Daoy (cell line): ENCODE results near the gene DIO1. TPM values are rescaled to one million over a fixed set of nuclear protein-coding genes. Genes with fewer than 3 reads are reported as not detected.
"Not testable (repeated sequence)": the region's sequence is repeated elsewhere in the genome, so short reads cannot be mapped to it uniquely, and the experiment has no call there.

Source experiments
- DNase-seq: peaks from one replicate; pipeline ENCODE4 v3.0.0-alpha.2; 2015; ENCODE audit warnings: low read depth
- total RNA-seq: library from RNA; depleted of rRNA; stranded (reverse); fragments of >200 nt; shearing (Covaris generic); gene quantifications from 2 replicates; pipeline ENCODE4 v1.2.3, GENCODE V29; 2014; rRNA removed

The DIO1 gene
- total RNA-seq: not detected in 2 replicates

GRCh38 chr1:53893999-53894636 lies at the start of gene DIO1:
Gene DIO1, plus strand, starts transcription at chr1:53894187. Its CDS starts 24 bp downstream, at chr1:53894211.
- DNase-seq: no peak

DNA sequence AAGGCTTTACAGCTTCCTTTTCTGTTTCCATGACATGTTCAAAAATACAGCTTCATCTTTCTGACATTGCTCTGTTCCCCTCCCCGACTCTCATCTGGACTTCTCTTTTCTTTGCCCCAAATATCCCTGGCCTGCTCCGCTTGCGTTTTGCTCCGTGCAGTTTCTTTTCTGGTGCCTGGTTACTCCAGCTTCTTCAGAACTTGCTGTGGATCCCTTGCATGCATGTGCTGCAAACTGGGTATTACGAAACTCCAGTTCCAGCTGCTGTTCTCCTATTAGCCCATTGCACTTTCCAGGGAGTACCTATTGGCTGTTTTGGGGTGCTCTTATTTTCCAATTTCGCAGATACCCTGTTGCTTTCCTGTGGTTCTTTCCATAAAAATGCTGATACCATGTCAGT lies 46.0 kb upstream of the DIO1 start:
- DNase-seq: no peak

GRCh38 chr1:53850082-53850673 lies 43.8 kb upstream of the DIO1 start:
- DNase-seq: no peak

- DNase-seq: no peak
Measured at GRCh38 chr1:53851571-53852285, 42.3 kb upstream of the DIO1 start.

GRCh38 chr1:53860967-53861411 lies 33.0 kb upstream of the DIO1 start:
- DNase-seq: peak; percentile 63

GRCh38 chr1:53862507-53862906 lies 31.5 kb upstream of the DIO1 start:
- DNase-seq: no peak

GRCh38 chr1:53868565-53868964 lies 25.4 kb upstream of the DIO1 start:
- DNase-seq: no peak

DNA sequence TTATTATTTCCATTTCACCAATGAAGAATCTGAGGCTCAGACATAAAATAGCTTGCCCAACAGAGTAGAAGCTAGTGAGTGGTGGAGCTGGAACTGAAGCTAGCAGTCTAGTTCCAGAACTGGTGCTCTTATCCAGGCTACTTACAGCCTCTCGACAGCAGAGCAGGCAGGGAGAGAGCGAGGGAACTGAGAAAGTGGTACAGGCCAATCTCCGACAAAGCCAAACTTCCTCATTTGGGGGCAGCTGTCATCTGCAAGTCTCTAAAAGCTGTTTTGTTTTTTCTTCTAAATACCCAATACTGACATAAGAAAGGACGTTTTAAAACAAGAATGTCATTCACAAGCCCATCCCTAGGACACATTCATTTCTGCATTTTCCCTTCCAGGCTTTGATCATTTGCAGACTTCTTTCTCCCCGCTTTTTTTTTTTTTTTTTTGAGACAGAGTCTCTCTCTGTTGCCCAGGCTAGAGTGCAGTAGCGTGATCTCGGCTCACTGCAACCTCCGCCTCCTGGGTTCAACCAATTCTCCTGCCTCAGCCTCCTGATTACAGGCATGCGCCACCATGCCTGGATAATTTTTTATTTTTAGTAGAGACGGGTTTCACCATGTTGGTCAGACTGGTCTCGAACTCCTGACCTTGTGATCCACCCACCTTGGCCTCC lies 24.4 kb upstream of the DIO1 start:
- DNase-seq: no peak

DNA sequence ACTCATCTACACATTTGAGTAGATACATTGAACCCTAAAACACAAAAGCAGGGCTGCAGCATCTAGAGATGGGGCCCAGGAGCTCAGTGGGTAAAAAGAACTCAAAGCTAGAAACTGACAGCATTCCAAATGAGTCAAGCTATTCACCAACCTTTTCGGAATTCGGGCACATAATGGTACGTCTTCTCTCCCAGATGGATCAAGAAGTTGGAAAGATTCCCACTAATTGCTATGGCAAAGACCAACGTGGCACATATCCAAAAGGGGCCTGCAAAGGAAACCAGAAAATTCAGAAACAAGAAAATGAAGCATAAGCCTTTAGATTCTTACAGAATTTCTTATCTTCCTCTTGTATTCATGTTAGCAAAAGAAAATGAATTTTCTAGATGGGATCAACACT lies 22.8 kb upstream of the DIO1 start:
- DNase-seq: no peak

- DNase-seq: no peak
Measured at GRCh38 chr1:53871773-53872484, 22.1 kb upstream of the DIO1 start.

GRCh38 chr1:53875150-53875549 lies 18.8 kb upstream of the DIO1 start:
- not testable (repeated sequence) for DNase-seq

DNA sequence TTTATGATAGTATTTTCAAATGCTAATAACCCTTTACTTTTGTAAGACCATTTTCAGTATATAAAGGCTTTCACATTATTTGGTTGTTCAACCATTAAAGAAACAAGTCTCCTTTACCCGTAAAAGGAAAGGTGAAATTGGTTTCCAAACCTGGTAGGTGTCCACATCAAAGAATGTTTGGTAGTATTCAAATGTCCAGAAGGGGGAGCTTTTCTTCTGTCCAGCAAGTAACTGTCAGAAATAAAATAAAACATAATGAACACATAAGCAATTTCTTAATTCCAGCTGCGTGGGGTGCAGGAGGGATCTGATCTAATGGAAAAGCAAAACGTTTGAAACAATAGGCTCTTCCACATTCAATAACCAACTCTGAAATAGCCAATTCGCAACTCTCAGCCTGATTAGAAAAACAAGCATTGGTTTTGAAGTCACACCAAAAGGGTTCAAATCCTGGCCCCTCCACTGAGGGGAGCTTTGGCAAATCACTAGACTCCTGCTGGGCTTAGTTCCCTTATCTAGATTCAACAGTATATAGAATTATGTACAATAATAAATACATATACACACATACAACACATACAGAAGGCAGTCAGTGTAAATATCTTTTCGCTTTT lies 15.4 kb upstream of the DIO1 start:
- peak; percentile 15 for DNase-seq

DNA sequence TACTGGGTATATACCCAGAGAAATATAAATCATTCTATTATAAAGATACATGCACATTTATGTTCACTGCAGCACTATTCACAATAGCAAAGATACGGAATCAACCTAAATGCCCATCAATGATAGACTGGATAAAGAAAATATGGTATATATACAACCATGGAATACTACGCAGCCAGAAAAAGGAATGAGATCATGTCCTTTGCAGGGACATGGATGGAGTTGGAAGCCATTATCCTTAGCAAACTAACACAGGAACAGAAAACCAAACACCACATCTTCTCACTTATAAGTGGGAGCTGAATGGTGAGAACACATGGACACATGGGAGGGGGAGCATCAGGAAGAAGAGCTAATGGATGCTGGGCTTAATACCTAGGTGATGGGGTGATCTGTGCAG lies 12.1 kb upstream of the DIO1 start:
- DNase-seq: not testable (repeated sequence)

- DNase-seq: not testable (repeated sequence)
Measured at GRCh38 chr1:53883600-53883999, 10.4 kb upstream of the DIO1 start.

DNA sequence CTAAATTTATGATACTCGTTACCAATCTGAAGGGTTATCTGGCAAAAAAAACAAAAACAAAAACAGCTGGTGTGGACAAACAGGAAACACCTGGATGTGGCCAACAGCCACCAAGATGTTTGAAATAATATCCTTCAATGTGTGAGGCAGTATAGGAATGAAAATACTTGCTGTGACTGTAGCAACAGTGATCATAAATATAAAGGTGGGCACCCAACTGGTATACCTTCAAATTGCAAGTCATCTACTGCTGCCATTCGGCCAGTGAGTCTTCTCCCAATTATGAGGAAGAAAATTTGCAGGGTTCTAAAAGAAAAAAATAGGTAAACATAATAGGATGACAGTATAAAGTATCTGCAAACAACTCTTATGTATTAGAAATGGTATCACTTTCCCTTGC lies 5.3 kb upstream of the DIO1 start:
- DNase-seq: no peak

DNA sequence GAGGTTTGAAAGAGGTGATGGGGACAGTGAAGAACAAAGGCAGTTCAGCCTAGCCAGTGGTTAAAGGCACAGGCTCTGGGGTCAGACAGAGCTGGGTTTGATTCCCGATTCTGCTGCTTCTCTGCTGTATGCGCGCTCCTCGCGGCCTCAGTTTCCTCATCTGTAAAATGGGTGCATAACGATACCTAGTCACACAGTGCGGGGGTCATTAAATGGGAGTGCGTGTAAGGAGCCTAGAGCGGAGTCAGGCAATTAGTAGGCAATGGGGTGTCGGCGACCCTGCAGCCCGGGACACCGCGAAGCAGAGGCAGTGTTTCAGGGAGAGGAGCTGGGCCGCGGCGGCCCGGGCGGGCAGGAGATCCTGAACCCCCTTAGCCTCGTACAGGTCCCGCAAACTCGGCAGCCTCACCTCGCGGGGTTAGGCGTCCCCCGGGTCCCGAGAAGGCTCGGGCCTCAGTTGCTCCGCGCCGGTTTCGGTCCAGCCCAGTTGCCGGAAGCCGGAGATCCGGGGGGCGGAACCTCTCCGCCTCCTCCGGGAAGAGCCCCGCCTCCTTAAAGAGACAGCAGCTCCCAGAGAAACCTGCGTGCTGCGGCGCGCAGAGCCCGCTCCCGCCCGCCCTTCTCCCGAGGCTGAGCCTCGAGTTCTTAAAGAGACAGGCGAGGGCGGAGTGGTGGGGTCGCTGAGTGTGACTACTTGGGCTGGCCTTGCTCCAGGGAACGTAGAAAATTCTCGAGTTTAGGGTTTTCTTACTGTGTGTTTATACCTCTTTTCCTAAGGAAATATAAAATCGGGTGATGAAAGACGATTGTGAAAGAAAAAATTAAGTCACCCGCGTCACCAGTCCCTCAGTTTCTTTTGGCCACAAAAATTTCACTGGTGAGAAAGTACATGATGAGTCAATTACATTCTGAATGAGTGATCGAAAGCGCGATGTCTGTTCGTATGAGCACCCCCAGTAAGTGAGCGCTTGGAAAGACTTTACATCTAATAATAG lies 4.4 kb upstream of the DIO1 start, which contains the start of gene YIPF1:
Gene YIPF1 (minus strand): TSS at position 494 of the 995 bp plus-strand sequence. CDS start 860 bp downstream, outside the sequence.
- peak; percentile 92 for DNase-seq

DNA sequence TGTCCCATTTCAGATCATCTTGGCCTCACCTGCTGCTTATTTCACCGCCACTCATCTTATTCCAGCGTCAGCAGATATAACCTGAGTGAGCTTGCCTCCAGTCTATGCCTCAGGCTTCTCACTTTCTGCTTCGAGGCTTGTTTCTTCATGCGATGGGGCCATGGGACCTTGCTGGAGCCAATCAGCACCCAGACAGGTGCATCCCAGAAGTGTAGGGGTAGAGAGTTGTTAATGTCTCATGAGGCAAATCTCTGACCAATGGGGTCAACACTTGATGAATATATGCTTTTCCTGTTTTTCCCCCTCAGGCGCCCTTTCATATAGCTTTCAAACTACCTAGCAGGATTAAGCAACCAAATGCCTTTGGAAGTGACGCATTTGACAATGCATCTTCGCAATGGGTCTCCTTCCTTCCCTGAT lies 3.5 kb upstream of the DIO1 start:
- DNase-seq: no peak

DNA sequence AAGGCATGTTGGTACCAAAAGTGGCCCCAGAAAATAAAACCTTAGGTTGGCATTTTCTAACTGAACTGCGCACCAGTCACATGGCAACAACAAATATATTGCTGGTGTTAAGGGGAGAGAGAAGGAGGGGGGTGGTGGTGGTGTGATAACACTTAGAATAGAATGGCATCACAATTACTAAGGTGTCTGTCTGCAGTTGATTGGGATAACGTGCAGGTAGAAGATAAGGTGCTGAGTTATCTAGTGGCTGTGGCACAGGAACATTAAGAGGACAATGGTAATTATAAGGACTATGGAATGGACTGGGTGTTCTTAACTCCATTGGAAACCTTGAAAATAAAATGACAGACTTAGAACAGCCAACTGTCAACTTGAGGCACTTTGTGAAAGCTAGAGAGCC lies 3.0 kb upstream of the DIO1 start:
- no peak for DNase-seq

DNA sequence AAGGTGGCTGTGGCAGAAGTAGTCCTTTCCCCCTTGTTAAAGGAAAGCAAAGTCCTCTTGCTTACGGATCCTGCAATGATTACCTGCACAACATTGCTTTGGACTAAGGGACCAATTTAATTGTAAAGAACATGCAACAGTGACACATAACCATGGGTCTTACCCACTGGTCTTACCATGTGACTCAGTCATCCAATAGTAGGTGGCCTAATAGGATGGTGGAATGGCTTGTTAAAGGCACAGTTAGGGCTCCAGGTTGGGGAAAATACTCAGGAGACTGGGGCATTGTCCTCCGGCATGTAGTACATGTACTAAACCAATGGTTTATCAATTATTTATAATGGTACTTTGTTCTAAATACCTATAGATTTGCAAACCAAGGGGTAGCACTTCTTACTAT lies 2.3 kb upstream of the DIO1 start:
- DNase-seq: no peak

DNA sequence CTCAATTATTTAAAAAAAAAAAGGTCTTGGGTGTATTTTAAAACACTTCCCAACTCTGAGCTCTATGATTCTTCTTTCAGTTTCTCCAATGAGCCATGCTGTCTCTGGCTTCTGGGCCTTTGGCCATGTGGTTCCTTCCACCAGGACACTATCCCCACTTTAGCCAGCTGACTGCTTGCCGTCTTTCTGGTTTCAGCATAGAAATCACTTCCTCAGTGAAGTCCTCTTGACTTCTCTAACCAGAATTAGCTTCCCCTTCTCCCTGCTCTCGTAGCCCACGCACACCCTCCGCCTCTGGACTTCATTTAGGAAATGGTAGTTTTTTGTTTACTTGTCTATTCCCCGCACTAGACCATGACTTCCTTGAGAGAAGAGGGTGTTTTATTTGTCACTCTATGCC lies 1.1 kb upstream of the DIO1 start:
- DNase-seq: no peak
